ENCODE results near the gene SPI1.

DNA sequence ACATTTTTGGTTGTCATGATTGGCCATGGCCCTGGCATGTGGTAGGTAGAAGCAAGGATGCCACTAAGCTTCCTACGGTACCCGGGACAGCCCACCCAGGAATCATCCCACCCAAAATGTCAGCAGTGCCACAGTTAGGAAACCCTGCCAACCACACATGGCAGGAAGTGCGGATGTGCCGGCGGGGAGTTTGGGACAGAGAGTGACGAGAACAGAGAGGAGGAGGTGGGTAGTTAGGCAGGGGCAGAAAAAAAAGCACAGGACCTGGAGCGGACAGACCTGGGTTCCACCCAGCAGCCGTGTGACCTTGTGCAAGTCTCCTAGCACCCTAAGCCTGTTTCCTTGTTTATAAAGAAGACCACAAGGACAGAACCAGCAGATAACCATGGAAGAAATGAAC, 3.3 kb downstream of the SPI1 start:
- TF ChIP-seq POLR2AphosphoS5 (IDR thresholded peaks at IDR 0.05; ENCODE audit: borderline replicate concordance, low read depth, low read length) (no peak), EZH2 (IDR thresholded peaks at IDR 0.05) (no peak)

All from SK-N-MC (cell line).